H1 (cell line): ENCODE measurements around the gene NECTIN1.

Experiments used
- CBX8 ChIP-seq: fragments of 300-800, 300-1000 bp; sonication (generic); IDR thresholded peaks from 2 replicates; pipeline ENCODE4 v1.7.1; 2016; ENCODE audit warnings: low read depth, low read length, borderline replicate concordance
- CEBPB ChIP-seq: IDR thresholded peaks from 2 replicates; pipeline ENCODE4 v1.6.1; 2012; ENCODE audit warnings: low read depth, low read length
- CHD7 ChIP-seq: fragments of 300-600 bp; sonication (generic); IDR thresholded peaks from 2 replicates; pipeline ENCODE4 v1.7.1; 2012; ENCODE audit warnings: low read length, moderate library complexity, mild to moderate bottlenecking, inconsistent platforms; ENCODE audit not compliant: insufficient replicate concordance
- CTCF ChIP-seq, 3 experiments: IDR thresholded peaks; 1 replicate in 2 of 3; 2 replicates in 1 of 3; pipeline versions ENCODE4 v1.5.1 to v1.6.1; 2011; ENCODE audit warnings: low read length in 3 of 3, mild to moderate bottlenecking in 3 of 3, inconsistent platforms in 2 of 3, low read depth in 1 of 3, moderate library complexity in 1 of 3; ENCODE audit not compliant: insufficient read depth in 1 of 3; ENCODE audit errors: control extremely low read depth in 1 of 3
- GTF2F1 ChIP-seq: IDR thresholded peaks from 2 replicates; pipeline ENCODE4 v1.6.1; 2012; ENCODE audit warnings: low read depth, low read length, improper control_type of control experiment, borderline replicate concordance
- JUND ChIP-seq: IDR thresholded peaks from 2 replicates; pipeline ENCODE4 v1.6.1; 2011; ENCODE audit warnings: mild to moderate bottlenecking, improper control_type of control experiment, low read length
- PHF8 ChIP-seq: fragments of 200-600 bp; sonication (generic); conservative IDR thresholded peaks from 2 replicates; pipeline ENCODE4 v1.7.1; 2012; ENCODE audit warnings: low read depth, mild to moderate bottlenecking, inconsistent platforms, low read length, moderate library complexity
- POLR2AphosphoS5 ChIP-seq: IDR thresholded peaks from 2 replicates; pipeline ENCODE4 v1.6.1; 2011; ENCODE audit warnings: low read depth, low read length
- USF2 ChIP-seq: IDR thresholded peaks from 2 replicates; pipeline ENCODE4 v1.6.1; 2011; ENCODE audit warnings: low read length, improper control_type of control experiment
- YY1 ChIP-seq: IDR thresholded peaks from 2 replicates; pipeline ENCODE4 v1.6.1; 2011; ENCODE audit warnings: low read depth, mild to moderate bottlenecking, low read length

- TF ChIP-seq POLR2AphosphoS5, result no peak
- TF ChIP-seq CTCF (IDR thresholded peaks at IDR 0.05; ENCODE audit: control extremely low read depth in 1 of 3, insufficient read depth in 1 of 3, low read depth in 1 of 3, low read length in 3 of 3), result no peak
- TF ChIP-seq CHD7, result no peak
- no peak for TF ChIP-seq GTF2F1
- TF ChIP-seq YY1, result no peak
- no peak for TF ChIP-seq CEBPB
- TF ChIP-seq USF2, result no peak
- TF ChIP-seq CBX8, result no peak
- no peak for TF ChIP-seq PHF8
- TF ChIP-seq JUND, result no peak
Measured at GRCh38 chr11:119711476-119711875, 17.5 kb downstream of the NECTIN1 start.
